Fibroblast of villous mesenchyme (primary cell): ENCODE measurements around the gene KLK11. TPM values are rescaled to one million over a fixed set of nuclear protein-coding genes. Genes with fewer than 3 reads are reported as not detected.

Source experiments
- DNase-seq: peaks from one replicate; pipeline ENCODE4 v3.0.0-alpha.2; 2010; ENCODE audit warnings: low read depth
- H3K4me3 ChIP-seq: 2 replicates; pipeline ENCODE4 v1.5.1; 2011; ENCODE audit warnings: low read depth, mild to moderate bottlenecking, low read length
- total RNA-seq: library from RNA; depleted of rRNA; stranded (reverse); fragments of >200 nt; gene quantifications from 2 replicates; pipeline ENCODE4 v1.2.3, GENCODE V29; 2012
- TF ChIP-seq, protein P1 (sequence below): IDR thresholded peaks from 2 replicates; pipeline ENCODE4 v1.5.1; 2012; ENCODE audit warnings: low read depth, mild to moderate bottlenecking, low read length; ENCODE audit not compliant: insufficient read depth

KLK11 gene
- total RNA-seq, 1 donor = not detected

DNA sequence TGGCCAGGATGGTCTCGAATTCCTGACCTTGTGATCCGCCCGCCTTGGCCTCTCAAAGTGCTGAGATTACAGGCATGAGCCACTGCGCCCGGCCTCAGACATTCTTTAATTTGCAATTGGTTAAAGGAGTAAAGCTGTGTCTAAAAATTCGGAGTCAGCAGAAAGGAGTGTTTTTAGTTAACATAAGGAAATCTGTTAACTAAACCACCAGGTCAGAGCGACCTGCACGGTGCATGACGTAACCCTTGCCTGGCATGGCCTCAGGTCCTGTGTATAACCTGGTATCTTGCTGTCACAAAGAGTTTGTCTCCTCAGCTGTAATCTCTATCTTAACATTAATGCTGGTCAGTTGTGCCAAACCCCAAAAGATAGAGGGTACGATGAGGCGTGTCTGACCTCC lies 17.9 kb upstream of the KLK11 start:
- no peak overlapping the region for H3K4me3 ChIP-seq
- no peak for DNase-seq
- TF ChIP-seq, protein P1, sequence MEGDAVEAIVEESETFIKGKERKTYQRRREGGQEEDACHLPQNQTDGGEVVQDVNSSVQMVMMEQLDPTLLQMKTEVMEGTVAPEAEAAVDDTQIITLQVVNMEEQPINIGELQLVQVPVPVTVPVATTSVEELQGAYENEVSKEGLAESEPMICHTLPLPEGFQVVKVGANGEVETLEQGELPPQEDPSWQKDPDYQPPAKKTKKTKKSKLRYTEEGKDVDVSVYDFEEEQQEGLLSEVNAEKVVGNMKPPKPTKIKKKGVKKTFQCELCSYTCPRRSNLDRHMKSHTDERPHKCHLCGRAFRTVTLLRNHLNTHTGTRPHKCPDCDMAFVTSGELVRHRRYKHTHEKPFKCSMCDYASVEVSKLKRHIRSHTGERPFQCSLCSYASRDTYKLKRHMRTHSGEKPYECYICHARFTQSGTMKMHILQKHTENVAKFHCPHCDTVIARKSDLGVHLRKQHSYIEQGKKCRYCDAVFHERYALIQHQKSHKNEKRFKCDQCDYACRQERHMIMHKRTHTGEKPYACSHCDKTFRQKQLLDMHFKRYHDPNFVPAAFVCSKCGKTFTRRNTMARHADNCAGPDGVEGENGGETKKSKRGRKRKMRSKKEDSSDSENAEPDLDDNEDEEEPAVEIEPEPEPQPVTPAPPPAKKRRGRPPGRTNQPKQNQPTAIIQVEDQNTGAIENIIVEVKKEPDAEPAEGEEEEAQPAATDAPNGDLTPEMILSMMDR = no peak

GRCh38 chr19:51043497-51043896 lies 17.1 kb upstream of the KLK11 start:
- no peak for DNase-seq
- TF ChIP-seq, protein P1 = no peak
- H3K4me3 ChIP-seq = no peak overlapping the region

- TF ChIP-seq, protein P1 = no peak
- no peak overlapping the region for H3K4me3 ChIP-seq
- DNase-seq = no peak
Measured at GRCh38 chr19:51040151-51040550, 13.7 kb upstream of the KLK11 start.

GRCh38 chr19:51036519-51036918 lies 10.1 kb upstream of the KLK11 start:
- TF ChIP-seq, protein P1 = no peak
- H3K4me3 ChIP-seq = no peak overlapping the region
- DNase-seq = no peak

- no peak within 1 kb of the TSS for H3K4me3 ChIP-seq
- no peak for DNase-seq
- TF ChIP-seq, protein P1 = no peak
Measured at GRCh38 chr19:51034704-51035103, 8.3 kb upstream of the KLK11 start, which contains the start of gene KLK12. TSS of gene KLK12 (minus strand) at chr19:51035002. CDS start at chr19:51034621, 381 bp downstream.

GRCh38 chr19:51031880-51032225 lies 5.4 kb upstream of the KLK11 start:
- H3K4me3 ChIP-seq = no peak overlapping the region
- TF ChIP-seq, protein P1 = no peak
- DNase-seq = no peak

- H3K4me3 ChIP-seq = no peak overlapping the region
- DNase-seq = no peak
- TF ChIP-seq, protein P1 = no peak
Measured at GRCh38 chr19:51031220-51031879, 4.9 kb upstream of the KLK11 start.
